HUES6 (cell line): Measurements from ENCODE around the gene PLEKHG5.

Experiments used
- H3K27ac ChIP-seq: 2 replicates; pipeline ENCODE4 v1.7.0; 2013; ENCODE audit warnings: low read depth, mild to moderate bottlenecking, low read length, inconsistent platforms
- H3K27me3 ChIP-seq: 2 replicates; pipeline ENCODE4 v1.6.1; 2013; ENCODE audit warnings: low read length; ENCODE audit not compliant: control insufficient read depth, insufficient read depth
- H3K36me3 ChIP-seq: 2 replicates; pipeline ENCODE4 v1.6.1; 2013; ENCODE audit warnings: low read length; ENCODE audit not compliant: control insufficient read depth, insufficient read depth
- H3K4me1 ChIP-seq: 2 replicates; pipeline ENCODE4 v1.6.1; 2013; ENCODE audit warnings: low read length; ENCODE audit not compliant: control insufficient read depth, insufficient read depth
- H3K4me3 ChIP-seq: 2 replicates; pipeline ENCODE4 v1.5.1; 2013; ENCODE audit warnings: low read depth, low read length
- H3K9ac ChIP-seq: one replicate; pipeline ENCODE4 v1.6.1; 2013; ENCODE audit warnings: mild to moderate bottlenecking, low read length
- H3K9me3 ChIP-seq: 2 replicates; pipeline ENCODE4 v1.6.1; 2013; ENCODE audit warnings: low read depth, low read length; ENCODE audit not compliant: control insufficient read depth, insufficient read depth

Gene PLEKHG5

DNA sequence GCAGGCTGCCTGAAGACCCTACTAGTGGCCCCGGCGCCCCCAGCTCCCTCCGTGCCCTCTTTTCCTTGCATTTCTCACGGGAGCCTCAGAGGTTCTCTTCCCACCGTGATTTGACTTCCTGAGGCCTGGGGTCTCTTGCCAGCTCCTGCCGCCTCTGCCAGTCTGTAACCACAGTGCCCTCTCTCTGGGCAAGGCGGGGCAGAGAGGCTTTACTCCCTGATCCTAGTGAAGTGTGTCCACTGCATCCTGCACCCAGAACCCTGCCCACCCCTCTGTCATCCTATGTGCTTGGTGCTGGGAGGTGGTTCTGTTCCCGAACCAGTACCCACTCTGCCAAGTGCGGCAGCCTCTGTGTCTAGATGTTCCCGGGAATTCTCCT, 64.5 kb downstream of the PLEKHG5 start:
- H3K27ac ChIP-seq: no peak overlapping the region
- H3K4me3 ChIP-seq: no peak overlapping the region
- H3K36me3 ChIP-seq: no peaks in the 10 kb centered on the region
- H3K9me3 ChIP-seq: no peaks in the 10 kb centered on the region
- no peak overlapping the region for H3K9ac ChIP-seq
- peaks cover 77% of the 10 kb centered on the region for H3K27me3 ChIP-seq
- peaks cover 8% of the 10 kb centered on the region for H3K4me1 ChIP-seq

- Histone ChIP-seq H3K36me3 (no peaks in the 10 kb centered on the region), H3K4me1 (peaks cover 8% of the 10 kb centered on the region), H3K9ac (no peak overlapping the region), H3K9me3 (no peaks in the 10 kb centered on the region), H3K27ac (no peak overlapping the region), H3K27me3 (peaks cover 82% of the 10 kb centered on the region), H3K4me3 (no peak overlapping the region)
These were observed 65.0 kb downstream of the PLEKHG5 start for GRCh38 chr1:6426277-6426971.

- Histone ChIP-seq H3K9me3 (no peaks in the 10 kb centered on the region), H3K4me3 (no peak overlapping the region), H3K27ac (no peak overlapping the region), H3K9ac (no peak overlapping the region), H3K36me3 (no peaks in the 10 kb centered on the region), H3K27me3 (peaks cover 86% of the 10 kb centered on the region), H3K4me1 (peaks cover 8% of the 10 kb centered on the region)
These were observed 65.8 kb downstream of the PLEKHG5 start for GRCh38 chr1:6425658-6426057.

GRCh38 chr1:6424619-6425593, 66.6 kb downstream of the PLEKHG5 start, which contains the start of gene ESPN:
ESPN (plus strand) TSS chr1:6424776; CDS start chr1:6424956, 180 bp downstream.
- Histone ChIP-seq H3K4me1 (peaks cover 15% of the 10 kb centered on the region), H3K9ac (no peak within 1 kb of the TSS), H3K27me3 (peaks cover 87% of the 10 kb centered on the region), H3K27ac (no peak within 1 kb of the TSS), H3K9me3 (no peaks in the 10 kb centered on the region), H3K4me3 (peak within 1 kb of the TSS; percentile 47), H3K36me3 (no peaks in the 10 kb centered on the region)

GRCh38 chr1:6424000-6424565, 67.4 kb downstream of the PLEKHG5 start:
- Histone ChIP-seq H3K27ac (no peak overlapping the region), H3K27me3 (peaks cover 91% of the 10 kb centered on the region), H3K9ac (no peak overlapping the region), H3K4me1 (peaks cover 15% of the 10 kb centered on the region), H3K36me3 (no peaks in the 10 kb centered on the region), H3K4me3 (peak overlapping the region; percentile 37), H3K9me3 (no peaks in the 10 kb centered on the region)

DNA sequence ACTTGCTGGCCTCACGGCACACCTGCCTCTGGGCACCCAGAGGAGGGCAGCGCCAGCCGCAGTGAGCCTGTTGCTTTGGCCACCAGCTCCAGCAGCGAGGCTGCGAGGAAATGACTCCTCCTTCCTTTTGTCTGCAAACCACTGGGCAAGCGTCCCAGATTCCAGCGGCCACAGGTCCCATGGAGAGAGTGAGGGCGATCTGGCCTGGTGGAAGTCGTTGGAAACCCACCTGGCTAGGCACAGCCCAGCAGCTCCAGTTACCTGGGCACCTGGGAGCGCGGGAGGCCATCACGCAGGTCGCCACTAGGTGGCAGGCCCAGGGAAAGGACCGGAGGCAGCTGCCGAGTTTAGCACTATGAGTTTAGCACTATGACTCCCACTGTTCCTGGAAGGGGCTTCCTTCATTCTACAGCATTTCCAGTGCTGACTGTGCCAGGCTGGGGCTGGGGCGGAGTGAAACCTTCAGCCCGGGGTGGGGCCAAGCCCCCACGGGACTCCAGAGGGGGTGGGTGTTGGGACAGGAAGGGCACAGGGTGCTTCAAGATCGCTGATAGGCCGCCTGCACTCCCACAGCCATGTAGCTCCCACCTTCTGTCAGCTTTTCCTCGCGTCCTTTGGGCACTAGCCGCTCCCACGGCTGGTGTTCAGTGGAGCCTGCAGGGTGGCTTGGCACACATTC, 68.0 kb downstream of the PLEKHG5 start:
- H3K9ac ChIP-seq: no peak overlapping the region
- H3K9me3 ChIP-seq: no peaks in the 10 kb centered on the region
- H3K4me1 ChIP-seq: peaks cover 15% of the 10 kb centered on the region
- H3K4me3 ChIP-seq: peak overlapping the region; percentile 37
- H3K27me3 ChIP-seq: peaks cover 97% of the 10 kb centered on the region
- H3K36me3 ChIP-seq: no peaks in the 10 kb centered on the region
- H3K27ac ChIP-seq: no peak overlapping the region

- peaks cover 99% of the 10 kb centered on the region for H3K27me3 ChIP-seq
- no peaks in the 10 kb centered on the region for H3K9me3 ChIP-seq
- peaks cover 11% of the 10 kb centered on the region for H3K4me1 ChIP-seq
- no peak overlapping the region for H3K27ac ChIP-seq
- H3K9ac ChIP-seq: no peak overlapping the region
- no peak overlapping the region for H3K4me3 ChIP-seq
- H3K36me3 ChIP-seq: no peaks in the 10 kb centered on the region
These were observed 70.2 kb downstream of the PLEKHG5 start for GRCh38 chr1:6421266-6421665.

DNA sequence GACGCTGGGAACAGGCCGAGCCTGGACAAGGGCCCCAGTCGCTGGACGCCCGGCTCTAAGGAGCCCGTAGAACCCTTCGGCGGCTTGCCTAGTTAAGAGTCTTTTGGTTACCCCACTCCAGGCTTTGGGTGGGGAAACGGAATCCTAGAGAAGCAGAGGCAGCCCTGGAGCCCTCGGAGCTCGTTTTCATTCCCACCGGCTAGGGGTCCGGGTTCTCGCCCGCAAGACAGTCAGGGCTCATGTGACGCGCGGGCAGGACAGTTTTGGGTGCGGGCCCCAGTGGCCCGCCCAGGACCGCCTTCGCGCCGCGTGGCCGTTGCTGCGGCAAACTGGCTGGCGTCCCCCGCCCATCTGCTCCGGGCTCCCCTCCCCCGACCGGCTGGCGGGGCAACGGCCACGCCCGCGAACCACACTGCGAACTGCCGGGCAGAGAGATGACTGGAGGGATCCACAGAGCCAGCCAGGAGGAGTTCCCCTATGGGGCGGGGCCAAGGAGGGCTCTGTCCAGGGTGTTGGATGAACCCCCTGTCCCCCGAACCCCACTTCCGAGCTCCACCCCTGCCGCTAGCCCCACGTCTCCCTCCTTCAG, 70.9 kb downstream of the PLEKHG5 start:
- Histone ChIP-seq H3K27me3 (peaks cover 99% of the 10 kb centered on the region), H3K4me1 (peaks cover 15% of the 10 kb centered on the region), H3K4me3 (peak overlapping the region; percentile 54), H3K36me3 (no peaks in the 10 kb centered on the region), H3K9me3 (no peaks in the 10 kb centered on the region), H3K27ac (no peak overlapping the region), H3K9ac (no peak overlapping the region)

GRCh38 chr1:6419804-6420453, 71.5 kb downstream of the PLEKHG5 start, which contains the start of gene HES2:
HES2 (minus strand) TSS chr1:6419919; CDS start chr1:6419820, 99 bp downstream.
- Histone ChIP-seq H3K27ac (no peak within 1 kb of the TSS), H3K4me1 (peaks cover 21% of the 10 kb centered on the region), H3K9me3 (no peaks in the 10 kb centered on the region), H3K4me3 (peak within 1 kb of the TSS; percentile 54), H3K36me3 (no peaks in the 10 kb centered on the region), H3K9ac (no peak within 1 kb of the TSS), H3K27me3 (peaks cover 99% of the 10 kb centered on the region)

DNA sequence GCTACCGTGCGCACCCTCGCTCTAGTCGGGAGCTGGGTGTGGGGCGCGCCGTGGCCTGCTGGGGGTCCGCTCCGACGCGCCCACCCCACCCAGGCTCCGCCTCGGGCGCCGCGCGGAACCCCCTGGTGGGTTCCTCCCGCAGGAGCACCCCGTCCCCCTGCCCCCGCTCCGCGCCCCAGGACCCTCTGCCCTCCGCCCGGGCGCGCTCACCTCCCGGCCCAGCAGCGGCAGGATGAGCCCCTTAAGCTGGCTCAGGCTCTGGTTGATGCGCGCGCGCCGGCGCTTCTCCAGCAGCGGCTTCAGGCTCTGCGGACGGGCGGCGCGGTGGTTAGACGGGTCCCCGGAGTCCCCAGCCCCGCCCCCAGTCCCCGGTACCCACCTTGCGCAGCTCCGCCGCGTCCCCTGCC, 72.1 kb downstream of the PLEKHG5 start:
- H3K9me3 ChIP-seq: no peaks in the 10 kb centered on the region
- H3K4me1 ChIP-seq: peaks cover 27% of the 10 kb centered on the region
- no peaks in the 10 kb centered on the region for H3K36me3 ChIP-seq
- H3K27me3 ChIP-seq: peaks cover 99% of the 10 kb centered on the region
- no peak overlapping the region for H3K9ac ChIP-seq
- H3K27ac ChIP-seq: no peak overlapping the region
- peak overlapping the region; percentile 54 for H3K4me3 ChIP-seq
